HG02870 (cell line): ENCODE measurements around the gene UBE2G1.

Experiments used
- ATAC-seq: cut with Tn5 transposase; IDR thresholded peaks from one replicate; pipeline ENCODE4 v1.9.1; 2021; ENCODE audit warnings: mild to moderate bottlenecking, moderate library complexity; ENCODE audit not compliant: unreplicated experiment

The UBE2G1 gene

GRCh38 chr17:4340914-4341615 lies 25.4 kb downstream of the UBE2G1 start:
- ATAC-seq, result no peak

DNA sequence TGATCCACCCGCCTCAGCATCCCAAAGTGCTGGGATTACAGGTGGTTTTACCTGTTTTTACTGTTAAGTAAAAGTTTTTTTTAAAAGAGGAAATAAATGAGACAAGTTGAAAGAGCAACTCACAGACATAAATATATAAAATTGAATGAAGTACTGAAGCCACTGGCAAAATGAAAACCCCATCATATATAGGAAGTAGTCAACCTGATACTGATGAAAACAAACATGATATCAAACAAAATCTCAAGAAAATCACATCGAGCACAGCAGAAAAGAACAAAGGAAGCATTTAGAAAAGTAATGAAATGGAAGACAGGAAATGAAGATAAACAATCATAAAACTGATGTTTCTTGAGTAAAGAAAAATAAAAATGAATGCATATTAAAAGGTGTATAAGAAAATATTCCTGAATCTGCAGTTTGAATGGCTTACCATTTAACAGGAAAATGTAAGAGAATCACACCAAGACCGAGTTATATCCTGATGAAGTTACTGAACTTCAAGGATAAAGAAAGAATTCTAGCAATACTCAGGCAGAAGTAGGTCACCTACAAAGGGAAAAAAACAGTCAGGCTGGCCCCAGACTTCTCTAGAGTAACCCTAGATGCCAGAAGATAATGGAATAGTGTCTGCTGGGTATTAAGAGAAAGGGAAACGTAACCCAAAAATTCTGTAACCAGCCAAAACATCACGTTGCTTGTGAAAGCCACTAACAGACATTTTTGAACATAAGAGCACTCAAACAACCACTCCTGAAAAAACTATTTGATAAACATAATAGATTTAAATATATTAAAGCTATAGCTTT lies 31.5 kb downstream of the UBE2G1 start:
- no peak for ATAC-seq

DNA sequence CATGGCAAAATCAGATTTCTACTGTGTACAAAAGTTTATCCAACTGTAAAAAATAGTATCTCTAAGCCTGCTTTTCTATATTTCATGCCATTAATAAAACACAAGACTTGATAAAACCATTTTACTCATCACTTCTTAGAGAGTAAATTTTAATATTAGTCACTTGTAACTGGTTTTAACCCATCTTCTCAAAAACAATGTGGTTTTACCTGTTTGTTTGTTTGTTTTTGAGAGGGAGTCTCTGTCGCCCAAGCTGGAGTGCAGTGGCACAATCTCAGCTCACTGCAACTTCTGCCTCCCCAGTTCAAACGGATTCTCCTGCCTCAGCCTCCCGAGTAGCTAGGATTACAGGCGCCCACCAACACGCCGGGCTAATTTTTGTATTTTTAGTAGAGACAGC lies 32.1 kb downstream of the UBE2G1 start:
- no peak for ATAC-seq

GRCh38 chr17:4333041-4333440 lies 33.4 kb downstream of the UBE2G1 start:
- no peak for ATAC-seq

DNA sequence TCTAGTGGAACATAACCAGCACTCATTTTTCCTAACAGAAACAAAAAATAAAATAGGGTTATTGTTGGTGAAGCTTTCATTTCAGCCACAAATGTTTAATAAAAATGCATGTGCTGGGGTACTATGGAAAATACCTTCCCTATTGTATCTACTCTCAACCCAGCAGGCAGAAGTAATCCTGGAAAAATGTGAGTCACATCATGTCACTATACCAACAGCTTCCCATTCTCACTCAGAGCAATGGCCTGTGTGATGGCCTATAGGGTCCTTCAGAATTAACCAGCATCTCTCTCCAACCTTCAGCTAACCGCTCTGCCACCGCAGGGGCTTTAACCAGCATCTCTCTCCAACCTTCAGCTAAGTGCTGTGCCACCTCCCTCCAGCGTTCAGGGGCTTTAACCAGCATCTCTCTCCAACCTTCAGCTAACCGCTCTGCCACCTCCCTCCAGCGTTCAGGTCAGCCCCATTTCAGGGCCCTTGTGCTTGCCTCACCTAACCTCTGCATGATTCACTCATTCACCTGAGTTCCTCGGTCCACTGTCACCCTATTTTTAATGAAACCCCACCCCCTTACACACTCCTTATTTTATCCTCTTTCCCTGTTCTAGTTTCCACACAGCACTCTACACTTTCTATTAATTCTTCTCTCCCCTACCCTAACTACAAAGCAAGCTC lies 34.0 kb downstream of the UBE2G1 start:
- no peak for ATAC-seq

DNA sequence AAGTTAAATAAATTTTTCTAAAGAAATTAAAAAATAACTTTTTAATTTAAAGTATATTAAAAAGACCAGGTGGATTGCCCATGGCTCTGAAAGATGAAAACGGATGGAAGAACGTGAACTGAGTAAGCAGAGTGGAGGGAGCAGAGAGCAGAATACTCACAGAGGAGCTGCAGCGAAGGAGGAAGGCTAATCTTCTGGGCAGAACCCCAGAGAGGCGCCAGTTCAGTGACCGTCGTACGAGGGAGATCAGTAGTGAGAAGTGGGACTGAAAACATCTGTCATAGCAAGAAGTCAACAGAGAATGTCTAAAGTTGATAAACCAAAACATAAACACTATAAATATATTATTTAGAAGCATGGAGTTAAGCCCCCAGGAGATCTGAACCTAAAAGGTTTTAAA lies 34.9 kb downstream of the UBE2G1 start:
- peak; percentile 66 for ATAC-seq

DNA sequence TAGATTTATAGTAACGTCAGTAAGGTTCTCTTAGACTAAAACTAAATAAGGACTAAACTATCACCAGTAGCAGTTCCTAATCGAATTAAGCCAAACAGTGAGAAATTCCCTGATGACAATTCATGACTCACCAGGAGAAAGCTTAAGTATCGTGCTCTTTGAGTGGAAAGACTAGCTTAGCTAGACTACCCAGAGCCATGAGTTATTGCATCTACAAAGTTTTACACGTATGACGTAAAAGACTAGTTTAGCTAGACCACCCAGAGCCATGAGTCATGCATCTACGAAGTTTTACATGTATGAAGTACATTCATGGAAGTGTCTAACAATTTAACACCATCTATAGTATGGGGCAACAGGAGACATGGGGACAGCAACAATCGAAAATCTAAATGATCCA lies 36.6 kb downstream of the UBE2G1 start:
- ATAC-seq, result no peak

DNA sequence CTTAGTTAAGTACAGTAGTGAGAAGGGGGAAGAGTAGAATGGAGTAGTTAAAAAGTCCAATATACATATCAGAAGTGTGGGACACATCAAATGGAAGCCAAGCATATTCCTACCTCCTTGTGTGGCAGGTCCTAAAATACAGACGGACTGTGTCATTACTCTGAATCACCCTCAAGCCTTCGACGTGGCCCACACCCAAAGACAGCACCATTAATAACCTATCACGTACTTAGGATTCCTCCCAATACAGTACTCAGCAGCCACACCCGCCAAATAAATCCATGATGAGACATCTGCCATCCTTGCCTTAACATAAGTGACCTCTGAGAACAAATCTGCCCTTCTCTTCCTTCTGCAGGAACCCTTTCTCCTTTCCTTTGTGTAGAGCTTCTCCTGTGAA lies 38.9 kb downstream of the UBE2G1 start:
- ATAC-seq, result no peak

DNA sequence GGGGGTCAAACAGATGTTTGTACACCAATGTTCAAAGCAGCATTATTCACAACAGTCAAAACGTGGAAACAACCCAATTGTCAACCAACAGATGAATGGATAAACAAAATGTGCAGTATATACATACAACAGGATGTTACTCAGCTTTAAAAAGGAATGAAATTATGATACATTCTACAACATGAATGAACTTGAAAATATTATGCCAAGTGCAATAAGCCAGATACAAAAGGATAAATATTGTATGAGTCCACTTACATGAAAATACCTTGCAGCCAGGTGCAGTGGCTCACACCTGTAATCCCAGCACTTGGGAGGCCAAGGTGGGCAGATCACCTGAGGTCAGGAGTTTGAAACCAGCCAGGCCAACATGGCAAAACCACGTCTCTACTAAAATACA lies 39.9 kb downstream of the UBE2G1 start:
- ATAC-seq, result no peak

DNA sequence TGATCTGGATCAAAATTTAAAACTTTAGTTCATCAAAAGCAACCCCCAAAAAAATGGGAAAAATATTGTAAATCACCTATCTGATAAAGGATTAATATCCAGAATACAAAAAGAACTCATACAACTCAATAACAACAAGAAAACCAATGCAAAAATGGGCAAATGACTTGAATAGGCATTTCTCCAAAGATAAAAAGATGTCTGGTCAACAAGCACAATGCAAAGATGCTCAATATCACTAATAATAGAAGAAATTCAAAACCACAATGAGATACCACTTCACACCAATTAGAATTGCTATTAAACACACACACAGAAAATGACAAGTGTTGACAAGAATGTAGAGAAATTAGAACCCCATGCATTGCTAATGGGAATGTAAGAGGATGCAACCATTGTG lies 40.4 kb downstream of the UBE2G1 start:
- ATAC-seq, result no peak

DNA sequence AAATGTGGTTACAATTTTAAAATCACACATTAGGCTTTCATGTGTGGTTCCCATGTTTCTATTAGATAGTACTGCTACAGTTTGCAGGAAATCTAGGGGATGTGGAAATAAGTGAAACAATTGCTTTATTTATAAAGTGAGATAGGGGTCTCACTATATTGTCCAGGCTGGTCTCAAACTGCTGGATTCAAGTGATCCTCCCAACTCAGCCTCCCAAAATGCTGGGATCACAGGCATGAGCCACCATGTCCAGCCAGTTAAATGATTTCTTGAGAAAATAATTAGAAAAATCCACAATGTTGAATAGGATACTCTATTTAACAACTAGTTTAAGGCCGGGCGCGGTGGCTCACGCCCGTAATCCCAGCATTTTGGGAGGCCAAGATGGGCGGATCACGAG lies 42.0 kb downstream of the UBE2G1 start:
- no peak for ATAC-seq

DNA sequence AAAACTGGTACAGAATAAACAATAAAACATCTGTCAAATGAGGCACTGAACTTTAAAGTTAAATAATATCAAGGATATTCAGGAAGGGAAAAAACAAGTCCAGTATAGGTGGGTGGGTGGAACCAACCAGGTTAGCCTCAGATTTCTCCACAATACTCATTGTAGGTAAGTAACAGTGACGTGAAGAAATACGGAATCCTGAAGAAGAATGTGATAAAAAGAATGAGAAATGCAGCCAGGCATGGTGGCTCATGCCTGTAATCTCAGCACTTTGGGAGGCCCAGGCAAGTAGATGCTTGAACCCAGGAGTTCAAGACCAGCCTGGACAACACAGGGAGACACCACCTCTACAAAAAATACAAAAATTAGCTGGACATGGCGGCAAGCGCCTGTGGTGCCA lies 47.3 kb downstream of the UBE2G1 start:
- ATAC-seq, result no peak

- no peak for ATAC-seq
Measured at GRCh38 chr17:4318596-4318995, 47.9 kb downstream of the UBE2G1 start.

DNA sequence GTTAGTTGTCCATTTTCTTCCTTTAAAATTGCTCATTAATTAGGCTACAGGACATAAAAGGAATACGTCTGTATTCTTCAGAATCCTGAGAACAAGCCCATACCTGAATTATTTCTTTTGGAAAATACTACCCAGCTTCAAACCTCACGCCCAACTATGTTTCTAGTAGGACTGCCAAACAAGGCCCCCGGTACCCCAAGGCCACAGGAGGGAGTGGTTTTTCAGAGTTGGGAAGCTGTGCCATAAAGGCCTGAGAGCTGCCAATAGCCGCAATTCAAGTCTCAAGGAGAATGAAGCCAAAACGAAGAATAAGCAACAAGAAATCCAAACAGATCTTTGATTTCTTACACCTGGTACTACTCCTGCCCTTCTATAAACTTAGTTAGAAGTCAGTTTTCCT lies 48.3 kb downstream of the UBE2G1 start:
- no peak for ATAC-seq

GRCh38 chr17:4317610-4318009 lies 48.9 kb downstream of the UBE2G1 start:
- no peak for ATAC-seq

GRCh38 chr17:4316648-4317047 lies 49.8 kb downstream of the UBE2G1 start:
- ATAC-seq, result no peak

DNA sequence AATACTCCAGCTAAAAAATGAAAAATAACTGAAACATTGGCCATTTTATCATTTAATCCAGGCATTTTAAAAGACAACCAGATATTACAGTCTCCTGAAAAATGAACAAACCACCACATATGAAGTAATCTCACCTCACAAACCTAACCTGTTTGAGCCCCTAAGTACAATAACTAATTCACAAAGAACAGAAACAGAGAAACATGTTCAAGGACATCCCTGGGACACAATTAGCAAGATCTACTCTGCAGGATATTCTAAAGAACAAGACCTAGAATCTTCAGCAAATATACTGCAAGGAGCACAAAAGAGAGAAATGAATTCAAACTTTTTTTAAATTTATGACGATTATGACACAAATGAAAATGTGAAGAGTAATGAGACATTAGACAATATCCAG lies 51.9 kb downstream of the UBE2G1 start:
- no peak for ATAC-seq

- ATAC-seq, result no peak
Measured at GRCh38 chr17:4314179-4314578, 52.3 kb downstream of the UBE2G1 start.

DNA sequence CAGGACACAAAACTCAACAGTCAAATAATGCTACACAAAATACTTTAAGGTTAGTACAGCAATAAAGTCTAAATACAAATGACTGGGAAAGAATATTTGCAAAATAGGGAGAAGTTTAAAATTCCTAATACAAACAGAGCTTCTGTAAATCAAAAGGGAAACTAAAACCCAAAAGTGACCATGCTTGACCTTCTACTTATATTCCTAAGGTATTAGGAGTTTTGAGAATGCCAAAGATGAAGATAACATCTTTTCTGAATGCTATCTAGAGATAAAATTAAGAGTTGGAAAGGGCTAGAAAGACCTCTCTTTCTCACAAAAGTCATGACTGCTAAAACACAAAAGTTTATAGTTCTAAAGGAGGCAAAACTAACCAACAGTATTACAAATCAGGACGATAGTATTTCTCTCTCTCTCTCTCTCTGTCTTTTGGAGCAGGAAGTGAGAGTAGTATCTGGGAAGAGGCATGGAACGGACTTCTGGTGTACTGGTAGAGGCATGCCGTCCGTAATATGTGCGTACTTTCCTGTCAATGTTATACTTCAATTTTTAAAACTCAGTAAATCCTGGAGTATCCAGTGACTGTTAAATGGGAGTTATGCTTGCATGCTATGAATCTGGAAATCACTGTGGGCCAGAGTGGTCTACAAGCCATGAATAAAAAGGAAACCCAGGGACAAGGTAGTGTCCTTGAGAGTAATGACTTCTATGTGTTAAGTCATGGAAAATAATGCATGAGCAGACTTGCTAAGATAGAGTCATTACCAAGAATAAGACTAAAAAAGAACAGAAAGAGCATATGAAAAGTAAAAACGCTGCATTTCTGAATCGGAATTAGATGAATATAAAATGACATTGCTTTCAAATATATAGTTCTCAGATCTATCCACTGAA lies 53.0 kb downstream of the UBE2G1 start:
- ATAC-seq, result no peak

GRCh38 chr17:4310354-4311060 lies 56.0 kb downstream of the UBE2G1 start:
- no peak for ATAC-seq
